GM10266 (cell line): ENCODE data around the gene RBMS1.

Experiments used
- DNase-seq: peaks from one replicate; pipeline ENCODE4 v3.0.0; 2012; ENCODE audit errors: extremely low spot score
- TF ChIP-seq, protein P1 (sequence below): IDR thresholded peaks from 2 replicates; pipeline ENCODE4 v1.5.1; 2012; ENCODE audit warnings: mild to moderate bottlenecking, low read depth; ENCODE audit not compliant: control insufficient read depth, insufficient read depth; ENCODE audit errors: missing control alignments

Gene RBMS1

GRCh38 chr2:160310118-160310828, 183.3 kb downstream of the RBMS1 start:
- no peak for DNase-seq
- TF ChIP-seq, protein P1, sequence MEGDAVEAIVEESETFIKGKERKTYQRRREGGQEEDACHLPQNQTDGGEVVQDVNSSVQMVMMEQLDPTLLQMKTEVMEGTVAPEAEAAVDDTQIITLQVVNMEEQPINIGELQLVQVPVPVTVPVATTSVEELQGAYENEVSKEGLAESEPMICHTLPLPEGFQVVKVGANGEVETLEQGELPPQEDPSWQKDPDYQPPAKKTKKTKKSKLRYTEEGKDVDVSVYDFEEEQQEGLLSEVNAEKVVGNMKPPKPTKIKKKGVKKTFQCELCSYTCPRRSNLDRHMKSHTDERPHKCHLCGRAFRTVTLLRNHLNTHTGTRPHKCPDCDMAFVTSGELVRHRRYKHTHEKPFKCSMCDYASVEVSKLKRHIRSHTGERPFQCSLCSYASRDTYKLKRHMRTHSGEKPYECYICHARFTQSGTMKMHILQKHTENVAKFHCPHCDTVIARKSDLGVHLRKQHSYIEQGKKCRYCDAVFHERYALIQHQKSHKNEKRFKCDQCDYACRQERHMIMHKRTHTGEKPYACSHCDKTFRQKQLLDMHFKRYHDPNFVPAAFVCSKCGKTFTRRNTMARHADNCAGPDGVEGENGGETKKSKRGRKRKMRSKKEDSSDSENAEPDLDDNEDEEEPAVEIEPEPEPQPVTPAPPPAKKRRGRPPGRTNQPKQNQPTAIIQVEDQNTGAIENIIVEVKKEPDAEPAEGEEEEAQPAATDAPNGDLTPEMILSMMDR = no peak

DNA sequence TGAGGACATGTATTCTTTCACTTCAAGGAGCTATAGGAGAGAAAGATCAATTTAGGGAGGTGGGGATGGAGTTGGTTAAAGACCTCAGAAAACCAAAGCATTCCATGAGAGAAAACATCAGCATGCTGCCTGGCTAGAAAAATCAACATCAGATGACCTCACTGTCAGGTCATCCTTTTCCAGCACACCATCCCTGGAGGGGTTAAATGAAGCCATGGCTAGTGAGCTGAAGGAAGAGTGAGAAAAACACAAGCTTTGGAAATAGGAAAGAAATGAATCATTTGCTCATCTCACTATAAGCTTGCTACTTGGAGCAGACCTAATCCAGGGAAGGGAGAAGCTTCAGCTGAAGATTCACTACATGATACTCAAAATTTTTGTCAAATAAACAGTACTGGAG, 184.0 kb downstream of the RBMS1 start:
- DNase-seq = no peak
- TF ChIP-seq, protein P1 = no peak

DNA sequence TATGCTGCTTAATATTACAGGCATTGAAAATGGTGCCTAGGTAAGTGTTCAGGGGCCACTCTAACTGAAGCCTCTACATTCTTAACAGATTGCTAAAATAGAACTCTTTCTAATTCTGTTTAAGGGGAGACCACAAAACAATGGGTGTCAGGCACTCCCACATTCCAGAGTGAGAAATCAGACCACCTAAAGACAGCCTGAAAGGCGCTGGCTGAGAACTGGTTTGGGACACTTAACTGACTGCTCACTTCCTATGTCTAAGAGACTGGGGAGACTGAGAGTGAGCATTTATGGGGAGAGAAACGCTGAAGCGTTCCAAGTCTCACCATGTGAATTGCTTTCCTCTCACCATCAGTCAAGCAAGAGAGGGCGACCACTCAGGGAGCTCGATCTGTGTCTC, 184.7 kb downstream of the RBMS1 start:
- no peak for DNase-seq

GRCh38 chr2:160308476-160308875, 185.1 kb downstream of the RBMS1 start:
- DNase-seq = no peak
- TF ChIP-seq, protein P1 = no peak

More for the DNA sequence above, 184.7 kb downstream of the RBMS1 start:
- TF ChIP-seq, protein P1 = no peak

DNA sequence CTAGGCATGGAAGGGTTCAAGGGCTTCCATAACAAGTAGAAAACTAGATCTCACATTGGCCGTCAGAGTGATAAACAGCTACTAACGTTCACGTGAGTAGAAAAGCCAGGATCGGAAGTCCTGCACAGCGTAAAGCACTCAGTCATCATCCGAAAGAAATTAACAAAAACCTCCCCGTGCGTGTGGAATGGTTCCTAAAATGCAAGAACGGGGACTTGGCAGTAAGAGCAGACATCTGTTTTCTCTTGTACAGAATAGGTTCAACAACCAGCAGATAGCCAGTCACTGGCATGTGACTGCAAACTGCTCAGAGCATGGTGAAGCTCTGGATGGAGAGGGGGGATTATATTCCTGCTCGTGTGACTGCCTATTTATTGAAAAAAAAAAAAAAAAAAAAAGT, 186.6 kb downstream of the RBMS1 start:
- TF ChIP-seq, protein P1 = no peak
- no peak for DNase-seq

- DNase-seq = no peak
- TF ChIP-seq, protein P1 = no peak
Measured at GRCh38 chr2:160305081-160305750, 188.4 kb downstream of the RBMS1 start.

DNA sequence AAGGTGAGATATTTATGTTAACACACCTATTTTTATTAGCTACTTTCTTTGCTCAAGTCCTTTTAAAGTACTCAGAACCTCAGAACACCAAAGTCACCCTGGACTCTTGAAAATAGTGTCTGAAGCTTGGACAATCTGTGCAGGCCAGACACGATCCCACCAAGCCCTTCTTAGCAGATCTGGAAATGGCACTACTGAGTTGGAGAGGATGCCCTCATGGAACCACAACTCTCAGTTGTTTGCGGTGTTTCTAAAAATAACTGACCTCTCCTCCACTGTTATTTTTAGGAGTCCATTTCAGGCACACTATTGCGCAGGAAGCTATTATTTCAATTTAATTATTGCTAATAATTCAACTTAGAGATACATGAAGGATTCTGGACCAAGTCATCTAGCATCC, 190.1 kb downstream of the RBMS1 start:
- DNase-seq = no peak
- TF ChIP-seq, protein P1 = no peak
